ENCODE results near the gene TFEC.

The TFEC gene

DNA sequence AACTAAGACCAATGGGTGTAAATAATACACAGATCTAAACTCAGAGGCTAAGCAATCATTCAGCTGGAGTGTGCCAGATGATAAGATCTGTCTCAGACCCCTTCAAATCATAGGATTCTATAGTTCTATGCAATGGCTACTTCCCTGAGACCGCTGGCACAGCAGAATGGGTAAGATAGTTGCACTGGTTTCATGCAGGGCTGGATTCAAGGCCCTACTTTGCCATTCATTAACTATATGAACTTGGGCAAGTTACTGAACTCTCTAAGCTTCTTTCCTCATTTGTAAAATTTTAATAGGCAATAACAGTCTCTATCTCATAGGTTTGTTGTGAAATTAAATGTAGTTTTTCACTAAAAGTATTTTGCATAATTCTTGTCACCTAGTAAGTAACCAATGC is 62.0 kb downstream of the TFEC start:
- FAIRE-seq = no peak
- TF ChIP-seq POLR2AphosphoS5 (IDR thresholded peaks at IDR 0.05; ENCODE audit: low read depth, low read length) = no peak
- no peak for TF ChIP-seq TAF1 (IDR thresholded peaks at IDR 0.05; ENCODE audit: low read depth, low read length)
- no peak for TF ChIP-seq SPI1 (IDR thresholded peaks at IDR 0.05; ENCODE audit: low read depth, low read length)
- no peak for TF ChIP-seq POLR2A (IDR thresholded peaks at IDR 0.05; ENCODE audit: low read depth, low read length)
- TF ChIP-seq PAX5 (IDR thresholded peaks at IDR 0.05; ENCODE audit: insufficient read depth, low read length, severe bottlenecking) = no peak
- no peak for TF ChIP-seq POU2F2 (IDR thresholded peaks at IDR 0.05; ENCODE audit: low read depth, low read length)

GRCh38 chr7:115968171-115968570 is 62.4 kb downstream of the TFEC start:
- DNase-seq (ENCODE audit: insufficient read length, low spot score) = no peak
- no peak for FAIRE-seq

More for the DNA sequence above, 62.0 kb downstream of the TFEC start:
- no peak for DNase-seq (ENCODE audit: insufficient read length, low spot score)

DNA sequence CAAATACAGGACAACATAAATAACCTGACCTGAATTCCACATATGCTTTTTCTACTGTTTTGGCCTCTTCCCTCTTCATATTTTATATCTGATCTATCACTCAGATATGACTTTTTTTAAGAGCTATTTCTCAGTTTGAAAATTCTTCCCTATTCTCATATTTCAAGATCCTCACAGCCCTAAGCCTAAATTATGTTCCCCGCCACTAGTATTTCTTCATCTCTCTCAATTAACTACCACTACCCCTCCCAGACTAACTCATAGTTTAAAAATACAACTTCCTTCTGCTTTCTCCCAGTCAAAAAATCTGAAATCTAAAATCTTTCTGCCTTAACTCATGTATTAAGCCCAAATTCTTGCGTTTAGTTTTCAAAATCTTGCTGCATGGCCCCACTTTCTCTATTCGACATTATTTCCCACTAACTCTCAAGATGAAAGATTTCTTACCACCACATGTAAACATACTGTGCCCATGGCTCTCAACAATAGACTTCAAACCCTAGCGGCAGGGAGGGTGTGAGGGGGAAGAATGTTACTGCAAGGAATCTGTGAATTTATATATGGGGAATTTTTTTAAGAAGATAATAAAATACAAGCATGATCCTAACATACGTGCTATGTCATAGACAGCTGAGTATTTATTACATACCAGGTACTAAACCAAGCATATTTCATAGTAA is 64.6 kb downstream of the TFEC start:
- TF ChIP-seq TAF1 (IDR thresholded peaks at IDR 0.05; ENCODE audit: low read depth, low read length) (no peak), POU2F2 (IDR thresholded peaks at IDR 0.05; ENCODE audit: low read depth, low read length) (no peak), SPI1 (IDR thresholded peaks at IDR 0.05; ENCODE audit: low read depth, low read length) (no peak), PAX5 (IDR thresholded peaks at IDR 0.05; ENCODE audit: insufficient read depth, low read length, severe bottlenecking) (no peak), POLR2AphosphoS5 (IDR thresholded peaks at IDR 0.05; ENCODE audit: low read depth, low read length) (no peak), POLR2A (IDR thresholded peaks at IDR 0.05; ENCODE audit: low read depth, low read length) (no peak)
- FAIRE-seq (no peak), DNase-seq (ENCODE audit: insufficient read length, low spot score) (no peak)

More at GRCh38 chr7:115968171-115968570, 62.4 kb downstream of the TFEC start:
- no peak for TF ChIP-seq TAF1 (IDR thresholded peaks at IDR 0.05; ENCODE audit: low read depth, low read length)
- TF ChIP-seq POU2F2 (IDR thresholded peaks at IDR 0.05; ENCODE audit: low read depth, low read length) = no peak
- no peak for TF ChIP-seq SPI1 (IDR thresholded peaks at IDR 0.05; ENCODE audit: low read depth, low read length)
- no peak for TF ChIP-seq PAX5 (IDR thresholded peaks at IDR 0.05; ENCODE audit: insufficient read depth, low read length, severe bottlenecking)
- TF ChIP-seq POLR2AphosphoS5 (IDR thresholded peaks at IDR 0.05; ENCODE audit: low read depth, low read length) = no peak
- TF ChIP-seq POLR2A (IDR thresholded peaks at IDR 0.05; ENCODE audit: low read depth, low read length) = no peak

- no peak for TF ChIP-seq SPI1 (IDR thresholded peaks at IDR 0.05; ENCODE audit: low read depth, low read length)
- no peak for TF ChIP-seq POLR2AphosphoS5 (IDR thresholded peaks at IDR 0.05; ENCODE audit: low read depth, low read length)
- no peak for TF ChIP-seq TAF1 (IDR thresholded peaks at IDR 0.05; ENCODE audit: low read depth, low read length)
- TF ChIP-seq POLR2A (IDR thresholded peaks at IDR 0.05; ENCODE audit: low read depth, low read length) = no peak
- TF ChIP-seq POU2F2 (IDR thresholded peaks at IDR 0.05; ENCODE audit: low read depth, low read length) = no peak
- TF ChIP-seq PAX5 (IDR thresholded peaks at IDR 0.05; ENCODE audit: insufficient read depth, low read length, severe bottlenecking) = no peak
- no peak for DNase-seq (ENCODE audit: insufficient read length, low spot score)
- no peak for FAIRE-seq
Measured at GRCh38 chr7:115965236-115965635, 65.3 kb downstream of the TFEC start.

DNA sequence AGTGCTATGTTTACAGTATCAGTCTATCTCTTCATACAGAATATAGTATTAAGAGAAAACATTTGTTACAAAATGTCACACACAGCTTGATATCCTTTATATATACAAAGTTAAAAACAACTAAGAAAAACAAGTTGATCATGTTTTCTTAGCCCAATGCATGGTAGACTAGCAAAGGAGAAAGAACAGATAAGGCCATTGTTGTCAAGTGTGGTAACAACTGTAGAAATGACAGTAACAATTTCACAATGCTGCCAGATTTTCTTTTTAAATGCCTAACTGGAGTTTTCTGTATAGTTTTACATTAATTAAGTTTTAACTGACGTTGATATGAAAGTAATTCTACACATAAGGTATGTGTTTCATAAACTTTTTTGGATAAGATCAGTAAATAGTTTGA is 65.8 kb downstream of the TFEC start:
- DNase-seq (ENCODE audit: insufficient read length, low spot score) = no peak
- FAIRE-seq = no peak
- TF ChIP-seq POU2F2 (IDR thresholded peaks at IDR 0.05; ENCODE audit: low read depth, low read length) (no peak), POLR2AphosphoS5 (IDR thresholded peaks at IDR 0.05; ENCODE audit: low read depth, low read length) (no peak), TAF1 (IDR thresholded peaks at IDR 0.05; ENCODE audit: low read depth, low read length) (no peak), POLR2A (IDR thresholded peaks at IDR 0.05; ENCODE audit: low read depth, low read length) (no peak), SPI1 (IDR thresholded peaks at IDR 0.05; ENCODE audit: low read depth, low read length) (no peak), PAX5 (IDR thresholded peaks at IDR 0.05; ENCODE audit: insufficient read depth, low read length, severe bottlenecking) (no peak)

- FAIRE-seq (no peak), DNase-seq (ENCODE audit: insufficient read length, low spot score) (no peak)
- TF ChIP-seq TAF1 (IDR thresholded peaks at IDR 0.05; ENCODE audit: low read depth, low read length) (no peak), POLR2A (IDR thresholded peaks at IDR 0.05; ENCODE audit: low read depth, low read length) (no peak), SPI1 (IDR thresholded peaks at IDR 0.05; ENCODE audit: low read depth, low read length) (no peak), POU2F2 (IDR thresholded peaks at IDR 0.05; ENCODE audit: low read depth, low read length) (no peak), PAX5 (IDR thresholded peaks at IDR 0.05; ENCODE audit: insufficient read depth, low read length, severe bottlenecking) (no peak), POLR2AphosphoS5 (IDR thresholded peaks at IDR 0.05; ENCODE audit: low read depth, low read length) (no peak)
Measured at GRCh38 chr7:115962340-115962739, 68.2 kb downstream of the TFEC start.

DNA sequence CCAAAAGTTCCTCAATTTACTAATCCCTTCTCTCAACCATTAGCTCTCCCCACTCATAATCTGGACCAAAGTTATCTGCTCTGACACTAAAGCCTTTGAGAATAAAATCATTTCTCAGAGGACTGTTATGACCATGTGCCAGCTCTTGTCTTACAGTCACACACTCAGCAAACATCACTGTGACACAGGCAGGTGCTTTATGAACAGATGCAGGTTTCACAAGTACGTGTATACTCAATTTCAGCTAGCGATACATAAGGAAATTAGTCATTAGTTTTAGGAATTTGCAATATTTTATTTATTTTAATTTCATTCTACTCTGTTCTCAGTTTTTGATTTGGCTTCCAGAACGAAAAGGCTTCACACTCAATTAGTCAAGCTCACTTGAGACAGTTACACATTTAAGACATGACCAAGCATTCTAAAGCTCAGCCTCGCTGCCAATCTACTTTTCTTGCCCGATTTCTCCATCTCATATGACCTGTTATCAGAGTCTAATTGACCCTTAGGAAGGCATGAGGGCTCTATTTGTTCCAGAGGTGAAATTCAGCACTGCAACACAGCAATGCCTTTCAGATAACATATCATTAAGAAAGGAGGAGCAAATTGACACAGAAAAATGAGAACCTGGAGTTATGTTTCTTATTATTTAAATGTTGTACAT is 76.8 kb downstream of the TFEC start:
- TF ChIP-seq SPI1 (IDR thresholded peaks at IDR 0.05; ENCODE audit: low read depth, low read length) = no peak
- TF ChIP-seq POU2F2 (IDR thresholded peaks at IDR 0.05; ENCODE audit: low read depth, low read length) = no peak
- TF ChIP-seq POLR2AphosphoS5 (IDR thresholded peaks at IDR 0.05; ENCODE audit: low read depth, low read length) = no peak
- TF ChIP-seq TAF1 (IDR thresholded peaks at IDR 0.05; ENCODE audit: low read depth, low read length) = no peak
- TF ChIP-seq POLR2A (IDR thresholded peaks at IDR 0.05; ENCODE audit: low read depth, low read length) = no peak
- DNase-seq (ENCODE audit: insufficient read length, low spot score) (no peak), FAIRE-seq (no peak)

DNA sequence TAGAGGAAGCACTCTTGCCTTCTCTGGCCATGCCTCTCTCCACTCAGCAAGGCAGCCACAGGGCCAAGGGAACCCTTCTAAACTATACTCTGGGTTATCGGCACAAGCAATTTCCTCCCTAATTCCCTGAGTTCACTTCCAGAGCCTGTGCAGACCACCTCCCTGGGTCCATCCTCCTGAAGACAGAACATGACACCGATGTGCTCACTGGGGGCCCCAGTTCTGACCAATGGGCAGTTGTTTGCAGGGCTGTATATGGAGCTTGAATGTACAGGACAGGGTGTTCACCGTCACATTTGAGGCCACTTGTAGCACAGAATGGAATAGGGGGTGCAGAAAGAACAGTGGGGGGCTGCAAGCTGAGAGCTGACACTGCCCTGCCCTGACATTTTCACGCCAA is 77.7 kb downstream of the TFEC start:
- TF ChIP-seq TAF1 (IDR thresholded peaks at IDR 0.05; ENCODE audit: low read depth, low read length) = no peak
- no peak for TF ChIP-seq POLR2AphosphoS5 (IDR thresholded peaks at IDR 0.05; ENCODE audit: low read depth, low read length)
- no peak for TF ChIP-seq POLR2A (IDR thresholded peaks at IDR 0.05; ENCODE audit: low read depth, low read length)
- TF ChIP-seq SPI1 (IDR thresholded peaks at IDR 0.05; ENCODE audit: low read depth, low read length) = no peak
- no peak for TF ChIP-seq POU2F2 (IDR thresholded peaks at IDR 0.05; ENCODE audit: low read depth, low read length)
- TF ChIP-seq PAX5 (IDR thresholded peaks at IDR 0.05; ENCODE audit: insufficient read depth, low read length, severe bottlenecking) = no peak
- no peak for FAIRE-seq

GRCh38 chr7:115951547-115951946 is 79.0 kb downstream of the TFEC start:
- FAIRE-seq (no peak), DNase-seq (ENCODE audit: insufficient read length, low spot score) (no peak)
- no peak for TF ChIP-seq SPI1 (IDR thresholded peaks at IDR 0.05; ENCODE audit: low read depth, low read length)
- TF ChIP-seq POLR2AphosphoS5 (IDR thresholded peaks at IDR 0.05; ENCODE audit: low read depth, low read length) = no peak
- TF ChIP-seq PAX5 (IDR thresholded peaks at IDR 0.05; ENCODE audit: insufficient read depth, low read length, severe bottlenecking) = no peak
- TF ChIP-seq POU2F2 (IDR thresholded peaks at IDR 0.05; ENCODE audit: low read depth, low read length) = no peak
- TF ChIP-seq TAF1 (IDR thresholded peaks at IDR 0.05; ENCODE audit: low read depth, low read length) = no peak
- TF ChIP-seq POLR2A (IDR thresholded peaks at IDR 0.05; ENCODE audit: low read depth, low read length) = no peak

More for the DNA sequence above, 77.7 kb downstream of the TFEC start:
- DNase-seq (ENCODE audit: insufficient read length, low spot score) = no peak

Data from GM12891 (cell line).